GM12872 (cell line): ENCODE results near the gene LAMB1.

Experiments
- CTCF ChIP-seq: IDR thresholded peaks from 3 replicates; pipeline ENCODE4 v1.5.1; 2011; ENCODE audit warnings: low read depth, mild to moderate bottlenecking, low read length, moderate library complexity; ENCODE audit not compliant: insufficient read depth

Gene LAMB1

GRCh38 chr7:107918948-107919347 is 84.0 kb downstream of the LAMB1 start:
- no peak for TF ChIP-seq CTCF

GRCh38 chr7:107917763-107918651 is 85.0 kb downstream of the LAMB1 start:
- TF ChIP-seq CTCF, result no peak

- TF ChIP-seq CTCF, result no peak
These were observed 87.4 kb downstream of the LAMB1 start for GRCh38 chr7:107915541-107915940.

DNA sequence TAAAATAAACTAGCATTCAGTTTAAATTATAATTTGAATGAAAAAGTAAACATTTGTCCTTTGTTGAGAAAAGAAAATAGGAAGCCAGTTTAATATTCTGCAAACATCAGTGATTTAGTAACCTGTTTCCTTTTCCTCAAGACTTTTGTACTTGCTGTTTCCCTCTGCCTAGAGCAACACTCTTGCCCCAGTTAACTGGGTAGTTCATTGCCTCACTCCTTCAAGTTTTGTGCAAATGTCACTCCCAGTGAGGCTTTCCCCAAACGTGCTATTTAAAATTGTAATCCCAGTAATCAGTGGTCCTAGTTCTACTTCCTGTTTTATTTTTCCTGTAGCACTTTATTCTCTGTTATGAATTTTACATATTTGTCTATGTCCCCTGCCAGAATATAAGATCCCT is 88.1 kb downstream of the LAMB1 start:
- no peak for TF ChIP-seq CTCF

- TF ChIP-seq CTCF, result no peak
These were observed 89.1 kb downstream of the LAMB1 start for GRCh38 chr7:107913851-107914250.

- no peak for TF ChIP-seq CTCF
These were observed 91.0 kb downstream of the LAMB1 start for GRCh38 chr7:107911981-107912380.

DNA sequence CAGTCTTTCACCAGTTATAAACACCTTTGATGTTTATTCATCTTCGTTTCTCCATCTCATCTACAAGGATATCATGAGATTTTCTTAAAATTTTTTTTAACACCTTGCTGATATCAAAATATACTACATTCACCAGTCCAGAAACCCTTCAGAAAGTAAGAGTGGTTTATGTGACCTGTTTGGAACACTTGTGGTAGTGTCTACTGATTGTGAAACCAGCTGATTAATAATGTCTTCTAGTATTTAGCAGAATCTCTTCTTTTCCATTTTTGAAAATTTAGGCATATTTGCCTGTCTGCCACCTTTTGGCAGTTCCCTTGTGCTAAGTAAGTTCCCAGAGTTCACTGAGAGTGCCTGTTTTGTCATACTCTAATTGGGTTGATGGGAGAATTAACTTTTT is 93.5 kb downstream of the LAMB1 start:
- no peak for TF ChIP-seq CTCF
